ENCODE results near the gene IMPDH1. TPM values are rescaled to one million over a fixed set of nuclear protein-coding genes. Genes with fewer than 3 reads are reported as not detected.

The IMPDH1 gene
- total and polyA plus RNA-seq, 9 of the 15 experiments (the other 6 are each of a cell fraction or from before 2014, with no cell fraction given) = 0.80 to 118 (median 64.3) TPM

- 0 out of 2 replicates have a peak, but pooled peaks have one; percentile 55 for TF ChIP-seq ZBTB43 (CRISPR knock-in tag; IDR thresholded peaks at IDR 0.05)
- TF ChIP-seq SRF (CRISPR knock-in tag; IDR thresholded peaks at IDR 0.05) = no peak
- TF ChIP-seq ZNF589 (CRISPR knock-in tag; IDR thresholded peaks at IDR 0.05; ENCODE audit: low read depth) = no peak
- TF ChIP-seq ZNF699 (CRISPR knock-in tag; IDR thresholded peaks at IDR 0.05; ENCODE audit: insufficient replicate concordance) = no peak
- TF ChIP-seq AFF4 (CRISPR knock-in tag; IDR thresholded peaks at IDR 0.05) = peak; percentile 45; the same call in 1 of the 2 replicates
- TF ChIP-seq ZNF175 (CRISPR knock-in tag; IDR thresholded peaks at IDR 0.05; ENCODE audit: low read depth) = peak; percentile 39; the same call in 1 of the 2 replicates
- TF ChIP-seq PHB2 (IDR thresholded peaks at IDR 0.05; ENCODE audit: low read depth) = no peak
- TF ChIP-seq KAT7 (CRISPR knock-in tag; IDR thresholded peaks at IDR 0.05; ENCODE audit: borderline replicate concordance) = peak; percentile 94
- TF ChIP-seq ZBTB2 (IDR thresholded peaks at IDR 0.05) = no peak
- TF ChIP-seq ZBTB1 (CRISPR knock-in tag; IDR thresholded peaks at IDR 0.05; ENCODE audit: borderline replicate concordance, low read depth) = peak; percentile 5; the same call in 1 of the 2 replicates
- no peak for TF ChIP-seq ADNP (tag; IDR thresholded peaks at IDR 0.05)
- no peak for TF ChIP-seq HDAC1 (IDR thresholded peaks at IDR 0.05)
- TF ChIP-seq SMARCE1 (IDR thresholded peaks at IDR 0.05) = no peak
- TF ChIP-seq PRDM10 (IDR thresholded peaks at IDR 0.05; ENCODE audit: partially characterized antibody) = no peak
- TF ChIP-seq CBX8 (IDR thresholded peaks at IDR 0.05; ENCODE audit: borderline replicate concordance, extremely low read depth, low read depth, low read length, poor library complexity, severe bottlenecking) = no peak
Observed at GRCh38 chr7:128405471-128406313, 4.1 kb downstream of the IMPDH1 start (continued).
